ENCODE measurements around the gene FAU.
A peak's percentile ranks its signal among the peaks of the same experiment; 100 is the strongest.
"Not testable (repeated sequence)": the region's sequence is repeated elsewhere in the genome, so short reads cannot be mapped to it uniquely, and the experiment has no call there.

The FAU gene

GRCh38 chr11:65118891-65119669 is 2.9 kb downstream of the FAU start:
- DNase-seq, result not testable (repeated sequence)

DNA sequence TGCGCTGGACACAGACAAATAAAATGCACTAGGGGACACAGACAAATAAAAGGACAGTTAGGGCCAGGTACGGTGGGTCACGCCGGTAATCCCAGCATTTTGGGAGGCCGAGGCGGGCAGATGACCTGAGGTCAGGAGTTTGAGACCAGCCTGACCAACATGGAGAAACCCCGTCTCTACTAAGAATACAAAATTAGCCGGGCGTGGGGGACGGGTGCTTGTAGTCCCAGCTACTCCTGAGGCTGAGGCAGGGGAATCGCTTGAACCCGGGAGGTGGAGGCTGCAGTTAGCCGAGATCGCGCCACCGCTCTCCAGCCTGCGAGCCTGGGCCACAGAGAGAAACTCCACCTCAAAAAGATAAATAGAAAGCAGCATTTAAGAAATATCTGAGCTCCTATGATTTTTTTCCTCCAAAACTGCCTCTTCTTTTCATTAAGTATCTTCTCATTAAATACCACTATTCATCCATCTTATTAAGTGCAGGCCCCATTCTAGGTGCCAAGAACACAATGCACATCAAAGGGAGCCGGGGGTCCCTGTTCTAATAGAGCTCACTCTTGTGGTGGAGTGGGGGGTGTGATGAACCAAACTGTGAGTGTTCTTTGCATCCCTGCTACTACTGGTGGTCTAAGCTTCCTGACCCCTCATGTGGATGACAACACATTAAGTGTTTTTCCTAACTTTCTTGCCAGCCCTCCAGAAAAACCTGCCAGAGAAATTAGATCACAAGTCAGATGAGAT is 3.7 kb downstream of the FAU start:
- DNase-seq, result no peak

- DNase-seq, result peak; percentile 91
Observed at GRCh38 chr11:65117206-65118096, 4.5 kb downstream of the FAU start, which contains the start of gene ZNHIT2. Gene ZNHIT2, minus strand, starts transcription at chr11:65117701. Its CDS starts 48 bp downstream, at chr11:65117653.

DNA sequence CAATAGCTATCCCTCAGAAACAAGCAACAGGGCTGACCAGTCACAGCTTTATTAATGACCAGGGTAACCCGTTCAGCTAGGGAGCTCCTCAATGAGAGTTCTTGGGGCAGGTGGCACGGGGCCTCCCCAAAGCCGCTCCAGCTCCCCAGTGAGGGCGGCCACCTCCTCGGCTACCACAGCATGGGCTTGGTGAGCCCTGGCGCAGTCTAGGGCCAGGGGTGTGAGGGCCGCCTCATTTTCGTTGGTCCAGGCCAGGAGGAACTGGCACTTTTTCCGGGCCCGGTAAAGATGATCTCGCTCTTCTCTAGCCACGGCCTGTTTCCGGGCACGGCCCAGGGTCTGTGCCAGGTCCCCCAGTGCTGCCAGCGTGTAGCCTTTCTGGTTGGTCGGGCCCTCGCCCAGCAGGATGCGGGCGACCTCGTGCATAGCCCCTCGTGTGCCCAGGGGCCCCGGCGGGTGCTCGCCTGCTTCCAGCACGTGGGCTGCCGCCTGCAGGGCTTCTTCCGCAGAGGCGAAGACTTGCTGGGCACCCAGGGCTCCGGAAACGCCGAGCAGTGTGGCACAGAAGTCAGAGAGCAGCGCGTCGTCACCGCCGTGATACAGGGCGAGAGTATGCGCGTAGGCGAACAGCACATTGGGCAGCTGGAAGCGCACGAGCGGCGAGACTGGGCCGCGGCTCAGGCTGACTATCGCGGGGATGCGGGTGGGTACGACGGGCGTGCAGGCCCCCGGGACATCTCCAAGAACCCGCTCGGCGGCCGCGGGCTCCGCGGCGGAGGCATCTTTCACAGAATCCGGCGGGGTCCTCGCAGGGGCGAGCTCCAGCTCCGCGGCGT is 5.3 kb downstream of the FAU start:
- DNase-seq, result peak; percentile 12

DNA sequence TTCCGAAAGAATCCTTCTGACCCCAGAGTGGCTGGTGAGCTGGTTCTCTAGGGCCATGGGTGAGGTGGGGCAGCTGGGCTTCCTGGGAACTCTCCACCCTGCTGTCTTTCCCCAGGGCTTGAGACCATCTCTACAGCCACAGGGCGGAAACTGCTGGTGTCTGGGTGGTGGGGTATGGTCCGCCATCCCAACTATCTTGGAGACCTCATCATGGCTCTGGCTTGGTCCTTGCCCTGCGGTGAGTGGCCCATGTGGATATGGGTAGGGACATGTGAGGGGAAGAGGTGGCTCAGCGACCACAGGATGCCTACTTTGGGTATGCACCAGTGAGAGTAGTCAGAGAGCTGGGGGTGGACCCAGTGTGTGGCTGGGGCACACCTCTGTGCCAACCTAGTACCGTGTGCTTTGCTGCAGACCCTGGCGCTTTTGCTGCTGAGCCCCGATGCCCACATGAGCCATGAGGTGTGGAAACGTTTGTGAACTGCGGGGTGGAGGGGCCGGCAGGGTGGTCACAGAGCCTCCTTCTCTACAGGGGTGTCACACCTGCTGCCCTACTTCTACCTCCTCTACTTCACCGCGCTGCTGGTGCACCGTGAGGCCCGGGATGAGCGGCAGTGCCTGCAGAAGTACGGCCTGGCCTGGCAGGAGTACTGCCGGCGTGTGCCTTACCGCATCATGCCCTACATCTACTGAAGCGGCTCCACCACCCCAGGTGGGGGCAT is 6.4 kb downstream of the FAU start:
- no peak for DNase-seq

GRCh38 chr11:65114538-65115171 is 7.3 kb downstream of the FAU start:
- DNase-seq, result no peak

- no peak for DNase-seq
Observed at GRCh38 chr11:65113839-65114238, 8.1 kb downstream of the FAU start.

- no peak for DNase-seq
Observed at GRCh38 chr11:65113361-65113756, 8.6 kb downstream of the FAU start.

DNA sequence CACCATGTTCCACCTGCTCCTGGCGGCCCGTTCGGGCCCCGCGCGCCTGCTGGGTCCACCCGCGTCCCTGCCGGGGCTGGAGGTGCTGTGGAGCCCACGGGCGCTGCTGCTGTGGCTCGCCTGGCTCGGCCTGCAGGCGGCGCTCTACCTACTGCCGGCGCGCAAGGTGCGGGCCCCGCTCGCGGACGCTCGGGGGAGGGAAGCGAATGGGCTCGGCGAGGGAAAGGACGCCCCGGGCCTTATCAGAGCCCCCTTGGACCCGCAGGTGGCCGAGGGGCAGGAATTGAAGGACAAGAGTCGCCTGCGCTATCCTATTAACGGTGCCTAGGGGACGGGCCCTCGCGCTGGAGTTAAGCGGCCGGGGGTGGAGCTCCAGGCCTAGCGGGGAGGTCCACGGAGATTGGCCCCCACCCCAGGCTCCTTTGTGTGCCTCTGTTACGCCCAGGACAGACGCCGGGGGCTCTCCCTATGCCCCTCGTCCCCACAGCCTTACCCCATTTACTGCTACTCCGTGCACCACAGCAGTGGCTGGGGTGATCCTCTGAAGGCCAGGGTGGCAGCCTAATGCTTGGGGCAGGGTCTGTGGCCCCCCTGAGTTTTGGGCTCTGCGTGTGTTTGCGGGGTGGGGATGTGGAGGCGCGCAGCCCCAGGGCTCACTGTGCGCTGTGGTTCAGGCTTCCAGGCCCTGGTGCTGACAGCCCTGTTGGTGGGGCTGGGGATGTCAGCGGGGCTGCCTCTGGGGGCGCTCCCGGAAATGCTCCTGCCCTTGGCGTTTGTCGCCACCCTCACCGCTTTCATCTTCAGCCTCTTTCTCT is 9.2 kb downstream of the FAU start:
- no peak for DNase-seq

GRCh38 chr11:65111744-65112545 is 10.0 kb downstream of the FAU start, which contains the start of gene TM7SF2:
Gene TM7SF2, plus strand, starts transcription at chr11:65111872. Its CDS starts 144 bp downstream, at chr11:65112016.
- DNase-seq, result peak; percentile 22

DNA sequence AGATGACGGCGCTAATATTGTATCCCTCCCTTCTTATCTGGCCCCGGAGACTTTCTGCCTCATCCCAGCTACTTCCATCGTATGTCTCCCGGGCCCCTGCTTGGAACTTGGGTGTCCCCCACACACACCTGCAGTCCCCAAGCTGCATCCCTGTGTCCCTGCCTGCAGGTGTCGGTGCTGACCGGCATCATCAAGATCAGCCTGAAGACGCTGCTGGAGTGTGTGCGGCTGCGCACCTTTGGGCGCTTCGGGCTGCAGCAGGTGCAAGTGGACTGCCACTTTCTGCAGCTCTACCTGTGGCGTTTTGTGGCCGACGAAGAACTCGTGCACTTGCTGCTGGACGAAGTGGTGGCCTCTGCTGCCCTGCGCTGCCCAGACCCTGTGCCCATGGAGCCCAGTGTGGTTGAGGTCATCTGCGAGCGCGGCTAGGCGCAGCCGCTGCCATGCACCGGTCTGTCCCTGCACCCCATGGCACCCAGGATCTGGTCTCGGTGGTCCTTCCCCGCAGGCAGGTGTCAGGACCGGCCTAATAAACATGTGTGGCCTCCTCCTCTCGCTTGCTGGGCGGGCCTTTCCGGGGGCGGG is 10.7 kb downstream of the FAU start:
- no peak for DNase-seq

- DNase-seq, result peak; percentile 32
Observed at GRCh38 chr11:65110354-65110861, 11.5 kb downstream of the FAU start.

DNA sequence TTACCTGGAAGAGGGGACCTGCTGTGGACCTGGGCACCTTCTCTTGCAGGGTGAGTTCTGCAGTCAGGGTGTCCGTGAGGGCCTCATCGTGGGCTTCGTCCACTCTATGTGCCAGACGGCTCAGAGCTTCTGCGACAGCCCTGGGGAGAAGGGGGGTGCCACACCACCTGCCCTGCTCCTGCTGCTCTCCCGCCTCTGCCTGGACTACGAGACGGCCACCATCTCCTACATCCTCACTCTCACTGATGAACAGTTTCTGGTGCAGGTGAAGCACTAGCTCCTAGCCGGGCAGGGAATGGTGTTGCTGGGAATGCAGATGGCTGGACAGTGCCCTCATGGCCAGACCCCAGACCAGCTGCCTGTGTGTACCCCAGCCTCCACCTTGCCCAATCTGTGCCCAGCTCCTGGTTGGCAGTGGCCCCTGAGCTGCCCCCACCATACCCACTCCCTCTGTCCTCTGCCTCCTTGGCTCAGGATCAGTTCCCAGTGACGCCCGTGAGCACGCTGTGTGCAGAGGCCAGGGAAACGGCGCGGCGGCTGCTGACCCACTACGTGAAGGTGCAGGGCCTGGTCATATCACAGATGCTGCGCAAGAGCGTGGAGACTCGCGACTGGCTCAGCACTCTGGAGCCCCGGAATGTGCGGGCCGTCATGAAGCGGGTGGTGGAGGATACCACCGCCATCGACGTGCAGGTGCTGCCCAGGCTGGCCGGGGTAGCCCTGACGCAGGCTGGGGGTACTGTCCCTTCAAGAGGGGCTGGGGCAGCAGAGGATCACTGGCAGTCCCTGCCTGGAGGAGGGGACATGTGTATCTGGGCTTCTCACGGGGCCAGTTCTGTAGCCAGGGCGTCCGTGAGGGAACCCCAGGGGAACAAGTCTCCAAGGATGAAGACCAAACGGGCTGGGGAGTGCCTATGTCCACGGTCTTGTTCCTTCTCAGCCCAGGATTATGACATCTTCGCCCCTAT is 12.4 kb downstream of the FAU start:
- no peak for DNase-seq

DNA sequence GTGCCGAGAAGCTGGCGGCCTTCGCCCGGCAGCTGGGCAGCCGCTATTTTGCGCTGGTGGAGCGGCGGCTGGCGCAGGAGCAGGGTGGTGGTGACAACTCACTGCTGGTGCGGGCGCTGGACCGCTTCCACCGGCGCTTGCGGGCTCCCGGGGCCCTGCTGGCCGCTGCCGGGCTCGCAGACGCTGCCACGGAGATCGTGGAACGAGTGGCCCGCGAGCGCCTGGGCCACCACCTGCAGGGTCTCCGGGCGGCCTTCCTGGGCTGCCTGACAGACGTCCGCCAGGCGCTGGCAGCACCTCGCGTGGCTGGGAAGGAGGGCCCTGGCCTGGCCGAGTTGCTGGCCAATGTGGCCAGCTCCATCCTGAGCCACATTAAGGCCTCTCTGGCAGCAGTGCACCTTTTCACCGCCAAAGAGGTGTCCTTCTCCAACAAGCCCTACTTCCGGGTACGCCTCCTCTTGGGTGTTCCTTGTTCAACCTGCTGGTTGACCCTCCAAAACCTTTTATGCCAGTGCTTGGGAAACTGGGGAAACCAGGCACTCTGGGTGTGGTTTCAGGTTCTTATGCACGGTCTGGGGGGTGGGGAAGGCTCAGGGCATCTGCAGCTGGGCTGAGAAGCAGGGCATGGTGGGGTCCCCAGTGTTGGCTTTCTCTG is 13.3 kb downstream of the FAU start:
- DNase-seq, result no peak

DNA sequence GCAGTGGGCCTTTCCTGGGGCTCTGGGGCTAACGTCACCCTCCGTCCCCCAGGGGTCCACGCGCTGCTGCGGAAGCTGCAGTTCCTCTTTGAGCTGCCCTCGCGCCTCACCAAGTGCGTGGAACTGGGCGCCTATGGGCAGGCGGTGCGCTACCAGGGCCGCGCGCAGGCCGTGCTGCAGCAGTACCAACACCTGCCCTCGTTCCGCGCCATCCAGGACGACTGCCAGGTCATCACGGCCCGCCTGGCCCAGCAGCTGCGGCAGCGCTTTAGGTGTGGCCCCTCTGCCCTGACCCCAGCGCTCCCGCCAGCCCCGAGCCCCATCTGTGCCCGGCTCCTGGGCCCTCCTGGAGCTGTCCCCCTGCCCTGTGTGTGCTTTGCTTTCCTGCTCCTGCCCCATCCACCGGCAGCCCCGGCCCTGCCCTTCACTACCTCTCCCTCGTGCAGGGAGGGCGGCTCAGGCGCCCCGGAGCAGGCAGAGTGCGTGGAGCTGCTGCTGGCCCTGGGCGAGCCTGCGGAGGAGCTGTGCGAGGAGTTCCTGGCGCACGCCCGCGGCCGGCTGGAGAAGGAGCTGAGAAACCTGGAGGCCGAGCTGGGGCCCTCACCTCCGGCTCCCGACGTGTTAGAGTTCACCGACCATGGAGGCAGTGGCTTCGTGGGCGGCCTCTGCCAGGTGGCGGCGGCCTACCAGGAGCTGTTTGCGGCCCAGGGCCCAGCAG is 14.0 kb downstream of the FAU start:
- no peak for DNase-seq

GRCh38 chr11:65107078-65107477 is 14.9 kb downstream of the FAU start:
- DNase-seq, result no peak

Data from GOT3 (cell line).